Stimulated activated CD4-positive, alpha-beta T cell treated with anti-CD3 and anti-CD28 coated beads, TNF-alpha, amount 100 ng/mL, for 1 hour (primary cell): ENCODE data around the gene PSMA2.

Source experiments
- DNase-seq, 3 donors: peaks; one replicate each; pipeline ENCODE4 v3.0.0-alpha.2; 2020; ENCODE audit warnings: low read depth in 3 of 3, low spot score in 1 of 3

PSMA2 gene

DNA sequence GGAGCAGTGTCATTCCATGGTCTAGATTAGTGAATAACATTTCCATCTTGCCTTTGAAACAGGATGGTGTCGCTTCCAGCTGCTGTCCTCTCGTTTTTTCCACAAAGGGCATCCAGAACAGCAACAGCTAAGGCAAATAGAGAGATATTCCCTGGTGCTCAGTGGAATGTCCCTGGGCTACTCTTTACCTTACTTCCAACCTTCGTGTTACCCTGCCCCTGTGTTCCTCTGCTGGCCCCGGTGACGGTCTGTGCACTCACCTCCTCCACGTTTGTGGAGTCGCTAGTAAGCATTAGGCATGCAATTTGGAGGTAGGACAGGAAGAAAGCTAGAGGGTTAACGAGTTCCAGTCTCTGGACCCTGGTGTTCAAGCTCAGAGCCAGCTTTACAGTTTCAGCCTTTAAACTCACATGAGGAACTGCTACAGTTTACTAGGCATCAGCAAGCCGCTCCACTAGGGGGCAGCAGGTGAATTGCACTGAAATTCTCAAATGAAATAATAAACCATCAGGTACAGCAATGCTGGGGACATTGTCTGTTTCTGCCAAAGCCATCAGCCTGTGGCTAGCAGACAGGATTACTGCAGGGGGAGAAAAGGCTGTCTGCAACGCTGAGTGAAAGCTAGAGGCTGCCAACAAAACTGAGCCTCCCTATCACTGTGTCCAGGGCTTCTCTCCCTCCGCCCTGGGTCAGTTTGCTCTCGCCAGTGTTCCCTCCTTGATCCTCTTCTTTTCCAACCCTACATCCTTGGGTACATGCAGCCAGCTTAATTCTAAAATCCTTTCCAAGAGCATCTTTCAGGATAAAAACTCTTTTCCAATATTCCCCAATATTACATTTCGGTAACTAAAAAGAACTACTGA is 9.2 kb upstream of the PSMA2 start:
- DNase-seq = peak; percentile 36 to 66 (median 46)

DNA sequence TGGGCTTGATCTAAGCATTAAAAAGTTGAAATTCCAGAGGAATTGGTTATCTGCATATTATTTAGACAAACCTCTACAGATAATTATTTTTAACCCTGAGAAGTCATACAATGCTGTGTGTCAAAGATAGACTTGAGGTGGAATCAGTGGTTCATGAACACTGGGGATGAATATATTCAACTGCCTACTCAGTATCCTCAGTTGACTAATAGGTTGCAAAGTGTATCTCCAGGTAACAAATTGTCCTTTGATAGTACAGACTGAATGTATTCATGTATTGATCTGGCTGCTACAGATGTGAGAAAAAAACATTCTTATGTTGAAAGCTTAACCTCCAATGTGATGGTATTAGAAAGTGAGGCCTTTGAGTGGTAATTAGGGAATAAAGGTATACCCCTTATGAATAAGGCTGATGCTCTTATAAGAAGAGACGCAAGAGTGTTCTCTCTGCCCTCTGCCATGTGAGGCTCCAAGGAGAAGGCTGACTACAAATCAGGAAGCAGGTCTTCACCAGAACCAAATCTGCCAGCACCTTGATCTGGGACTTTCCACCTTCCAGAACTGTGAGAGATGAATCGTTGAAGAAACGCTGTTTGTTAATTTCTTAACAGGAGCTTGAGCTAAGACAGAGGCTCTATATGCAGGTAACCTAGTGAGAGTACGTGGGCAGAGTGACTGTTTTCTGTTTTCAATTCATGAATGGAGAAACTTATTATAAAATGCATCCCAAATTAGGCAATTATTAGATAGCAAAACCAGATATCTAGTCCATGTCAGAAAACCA is 7.7 kb upstream of the PSMA2 start:
- no peak for DNase-seq

DNA sequence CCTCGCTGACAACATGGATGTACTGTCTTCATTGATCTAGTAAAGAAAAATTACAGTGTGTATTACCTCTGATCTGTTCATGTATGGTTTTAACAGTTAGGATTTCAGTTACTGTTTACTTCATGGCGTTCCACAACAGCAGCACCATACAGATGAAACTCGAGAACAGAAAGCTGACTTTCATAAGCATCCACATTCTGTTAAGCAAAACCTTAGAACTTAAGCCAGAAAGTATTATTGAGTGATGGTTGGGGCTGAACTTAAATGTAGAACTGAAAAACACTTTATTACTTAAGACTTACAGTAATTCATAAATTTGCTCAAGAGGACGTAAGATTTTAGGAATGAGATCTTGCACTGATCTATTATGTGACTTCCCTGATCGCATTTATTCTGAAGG is 3.9 kb upstream of the PSMA2 start:
- no peak for DNase-seq

DNA sequence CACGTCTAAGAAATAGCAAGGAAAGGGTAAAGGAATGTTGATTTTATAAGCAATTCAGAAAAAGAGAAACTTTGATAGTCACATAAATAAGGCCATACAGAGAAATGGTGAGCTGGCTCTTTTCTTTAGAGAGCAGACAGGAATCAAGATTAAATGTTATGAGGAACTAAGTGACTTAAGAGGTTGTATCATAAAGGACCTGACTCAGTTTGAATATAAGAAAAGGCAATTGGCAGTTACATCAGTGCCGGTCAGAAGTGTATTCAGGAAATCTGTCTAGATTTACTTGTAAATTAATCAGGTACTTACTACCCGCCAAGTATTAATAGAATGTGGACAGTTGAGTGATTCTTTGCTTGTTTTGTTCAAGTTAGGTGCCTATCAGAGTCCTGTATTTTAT is 2.3 kb upstream of the PSMA2 start:
- no peak for DNase-seq

DNA sequence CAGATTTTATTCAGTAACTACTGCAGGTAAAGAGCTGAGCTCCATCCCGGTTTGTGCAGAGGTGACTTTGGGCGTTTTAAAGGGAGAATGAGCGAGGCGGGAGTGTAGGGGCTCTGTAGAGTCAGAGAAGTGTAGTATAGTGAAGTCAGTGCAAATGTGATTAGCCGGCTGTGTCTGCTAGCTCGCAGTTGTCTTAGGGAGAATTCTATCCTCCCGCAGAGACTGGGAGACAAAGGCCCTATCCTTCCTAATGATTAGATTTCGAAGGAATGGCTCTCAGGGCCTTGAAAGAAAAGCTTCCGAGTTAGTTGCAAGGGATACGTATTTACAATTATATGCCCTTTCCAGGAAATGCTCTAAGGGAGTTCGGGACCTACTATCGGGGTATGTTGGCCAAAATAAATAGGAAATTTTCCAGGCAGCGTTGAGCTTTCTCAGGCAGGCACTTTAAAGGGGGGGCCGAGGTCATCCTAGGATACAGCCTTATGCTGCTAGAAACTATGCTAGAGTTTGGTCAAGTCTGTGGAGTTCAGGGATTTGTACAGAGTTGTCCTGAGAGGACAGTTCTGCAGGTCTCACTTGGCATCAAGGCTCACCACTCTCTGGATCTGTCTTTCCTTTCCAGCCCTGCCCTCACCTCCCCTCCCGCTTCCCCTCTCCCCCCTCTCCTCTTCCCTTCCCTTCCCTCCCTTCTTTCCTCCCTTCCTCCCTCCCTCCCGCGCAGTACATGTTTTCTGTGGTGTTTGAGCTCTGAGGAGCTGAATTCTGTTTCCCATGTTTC is 1.0 kb upstream of the PSMA2 start:
- no peak for DNase-seq

GRCh38 chr7:42931447-42931833 is 534 bp downstream of the PSMA2 start:
- no peak for DNase-seq

- no peak for DNase-seq
Measured at GRCh38 chr7:42930889-42931288, 1.1 kb downstream of the PSMA2 start.

GRCh38 chr7:42929449-42929848 is 2.5 kb downstream of the PSMA2 start:
- DNase-seq = no peak

DNA sequence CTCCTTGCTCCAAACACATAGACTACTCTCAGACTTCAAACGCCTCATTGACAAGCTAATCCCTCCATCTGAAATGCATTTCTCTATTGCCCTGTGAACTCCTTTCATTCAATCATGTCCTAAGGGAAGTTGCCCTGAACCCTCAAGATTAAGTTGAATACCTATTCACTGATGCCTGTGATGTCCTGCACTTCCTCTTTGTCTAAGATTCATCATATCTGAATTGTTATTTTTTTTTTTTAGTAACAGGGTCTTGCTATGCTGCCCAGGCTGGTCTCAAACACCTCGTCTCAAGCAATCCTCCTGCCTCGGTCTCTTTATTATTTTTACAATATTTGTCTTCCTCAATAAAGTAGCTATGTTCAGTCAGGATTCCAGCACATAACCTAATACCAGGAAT is 3.2 kb downstream of the PSMA2 start:
- DNase-seq = no peak

DNA sequence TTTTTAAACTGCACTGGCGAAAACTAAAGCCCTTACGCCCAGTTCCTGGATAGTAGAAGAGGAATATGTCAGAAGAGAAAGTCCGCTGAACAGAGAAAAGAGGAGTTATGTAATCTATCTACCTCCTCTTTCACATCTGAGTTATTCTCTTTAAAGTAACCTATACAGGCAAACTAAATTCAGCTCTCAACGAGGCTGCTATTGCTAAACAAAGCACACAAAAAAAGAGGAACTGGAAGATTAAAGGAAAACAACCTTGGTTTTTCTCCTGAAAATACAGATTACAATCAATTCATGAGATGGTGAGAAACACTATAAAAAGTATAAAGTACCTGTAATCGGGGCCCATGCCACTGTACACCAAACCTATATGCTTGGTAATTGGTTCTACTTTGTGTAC is 5.8 kb downstream of the PSMA2 start:
- no peak for DNase-seq

DNA sequence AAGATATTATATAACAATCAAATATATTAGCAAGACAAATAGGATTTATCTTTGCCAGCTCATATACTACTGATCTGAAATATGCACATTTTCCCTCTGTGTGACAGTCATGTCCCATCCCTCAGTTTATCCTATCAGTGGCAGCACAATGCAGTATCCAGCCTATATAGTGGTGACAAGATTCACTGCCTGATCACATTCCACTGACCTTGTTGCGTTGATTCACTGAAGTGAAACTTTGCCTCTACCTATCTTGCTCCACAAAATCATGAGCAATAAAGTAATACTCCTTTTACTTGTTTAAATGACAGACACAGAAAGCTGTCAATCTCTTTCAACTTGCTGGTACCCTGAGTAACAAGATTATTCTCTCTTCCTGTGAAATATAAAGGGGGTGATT is 6.3 kb downstream of the PSMA2 start:
- no peak for DNase-seq

- DNase-seq = no peak
Measured at GRCh38 chr7:42924223-42924838, 7.6 kb downstream of the PSMA2 start.

DNA sequence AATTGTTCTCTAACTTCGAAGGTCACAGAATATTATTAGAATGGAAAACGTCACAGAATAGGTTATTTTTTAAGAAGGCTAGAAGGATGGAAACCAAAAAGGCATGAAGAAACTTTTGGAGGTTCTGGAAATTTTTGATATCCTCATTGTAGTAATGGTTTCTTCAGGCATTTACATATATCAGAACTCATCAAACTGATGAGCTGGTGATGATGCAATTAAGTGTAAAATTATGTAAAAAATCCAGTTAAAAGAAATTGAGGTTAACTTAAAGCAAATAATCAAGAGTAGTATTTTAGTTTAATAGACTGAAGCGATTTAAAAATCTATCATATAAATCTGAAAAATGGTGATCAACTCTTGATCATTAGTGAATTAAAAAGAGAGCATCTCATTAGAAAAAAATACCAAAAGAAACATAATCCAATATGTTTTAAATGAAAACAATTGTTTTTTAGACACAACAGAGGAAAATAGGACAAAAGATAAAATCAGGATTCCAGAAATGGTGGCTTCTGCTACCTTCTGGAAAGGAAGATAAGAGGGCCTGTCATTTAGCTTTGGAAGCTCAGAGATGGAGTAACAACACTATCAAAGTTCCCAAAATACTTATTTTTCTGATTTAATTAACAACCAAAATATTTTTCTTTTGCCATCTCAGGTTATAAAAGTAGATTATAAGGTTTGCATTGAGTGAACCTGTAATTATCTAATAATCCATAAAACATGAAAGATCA is 9.8 kb downstream of the PSMA2 start:
- no peak for DNase-seq

GRCh38 chr7:42915356-42915755 is 16.6 kb downstream of the PSMA2 start:
- no peak for DNase-seq

GRCh38 chr7:42914421-42915045 is 17.4 kb downstream of the PSMA2 start:
- no peak for DNase-seq

DNA sequence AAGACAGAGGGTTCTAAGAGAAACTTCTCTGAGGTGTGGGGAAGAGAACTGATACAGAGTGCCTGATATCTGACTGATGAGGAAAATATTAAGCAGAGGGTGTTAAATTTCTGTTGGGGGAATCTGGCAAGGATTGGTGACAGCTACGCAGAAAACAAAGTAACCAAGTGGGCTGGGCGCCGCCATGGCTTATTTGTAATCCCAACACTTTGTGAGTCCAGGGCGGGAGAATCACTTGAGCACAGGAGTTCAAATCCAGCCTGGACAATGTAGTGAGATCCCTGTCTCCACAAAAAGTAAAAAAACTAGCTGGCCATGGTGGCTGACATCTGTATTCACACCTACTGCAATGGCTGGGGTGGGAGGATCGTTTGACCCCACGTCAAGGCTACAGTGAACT is 18.0 kb downstream of the PSMA2 start:
- no peak for DNase-seq

GRCh38 chr7:42913591-42913990 is 18.4 kb downstream of the PSMA2 start:
- no peak for DNase-seq

GRCh38 chr7:42911454-42912447 is 20.2 kb downstream of the PSMA2 start, which contains the start of gene C7orf25:
Gene C7orf25, minus strand, starts transcription at chr7:42912070. Its CDS starts 1,170 bp downstream, at chr7:42910900.
- peak; percentile 86 to 91 (median 90) for DNase-seq

DNA sequence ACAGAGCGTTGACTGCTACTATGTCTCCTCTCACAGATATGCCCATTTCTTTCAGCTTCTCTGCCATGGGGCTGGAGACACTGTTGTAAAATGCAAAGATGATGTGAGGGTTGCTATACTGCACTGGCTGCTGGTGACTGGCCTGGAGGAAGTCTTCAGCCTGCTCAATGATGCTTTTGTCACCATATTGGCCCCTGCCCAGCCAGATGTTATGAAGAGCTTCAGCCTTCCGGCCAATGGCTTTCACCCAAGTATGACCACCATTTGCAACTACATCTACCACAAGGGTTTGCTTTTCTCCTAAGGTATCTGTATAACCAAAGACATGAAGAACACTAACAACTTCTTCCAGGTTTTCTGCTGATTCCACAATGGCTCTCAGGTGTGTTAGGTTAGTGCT is 21.7 kb downstream of the PSMA2 start:
- no peak for DNase-seq
